AG08395 (cell line): Measurements from ENCODE around the gene TRAFD1.

Experiments
- DNase-seq: peaks from one replicate; pipeline ENCODE4 v3.0.0; 2012; ENCODE audit warnings: mixed read lengths, low spot score

The TRAFD1 gene

GRCh38 chr12:112179341-112179740 lies 54.0 kb downstream of the TRAFD1 start:
- no peak for DNase-seq

- no peak for DNase-seq
Measured at GRCh38 chr12:112179916-112180315, 54.6 kb downstream of the TRAFD1 start.

GRCh38 chr12:112180422-112180821 lies 55.1 kb downstream of the TRAFD1 start:
- no peak for DNase-seq

GRCh38 chr12:112182499-112182898 lies 57.1 kb downstream of the TRAFD1 start:
- no peak for DNase-seq

GRCh38 chr12:112183141-112184021 lies 58.0 kb downstream of the TRAFD1 start:
- DNase-seq: peak; percentile 51

GRCh38 chr12:112184056-112184887 lies 58.9 kb downstream of the TRAFD1 start:
- DNase-seq: no peak

GRCh38 chr12:112185093-112185923 lies 59.9 kb downstream of the TRAFD1 start:
- DNase-seq: no peak

- DNase-seq: no peak
Measured at GRCh38 chr12:112188130-112188830, 62.9 kb downstream of the TRAFD1 start.

- DNase-seq: no peak
Measured at GRCh38 chr12:112190231-112191025, 65.1 kb downstream of the TRAFD1 start.

- no peak for DNase-seq
Measured at GRCh38 chr12:112191201-112191600, 65.8 kb downstream of the TRAFD1 start.

- DNase-seq: no peak
Measured at GRCh38 chr12:112191840-112192321, 66.5 kb downstream of the TRAFD1 start.

GRCh38 chr12:112192475-112192874 lies 67.1 kb downstream of the TRAFD1 start:
- no peak for DNase-seq

GRCh38 chr12:112194601-112195247 lies 69.4 kb downstream of the TRAFD1 start:
- no peak for DNase-seq

GRCh38 chr12:112196196-112196875 lies 71.0 kb downstream of the TRAFD1 start:
- DNase-seq: no peak

GRCh38 chr12:112198120-112198733 lies 72.9 kb downstream of the TRAFD1 start:
- peak; percentile 63 for DNase-seq

- DNase-seq: no peak
Measured at GRCh38 chr12:112199136-112199535, 73.8 kb downstream of the TRAFD1 start.
